GM18511 (cell line): Measurements from ENCODE around the gene ABCB9.

Experiments used
- ATAC-seq: cut with Tn5 transposase; IDR thresholded peaks from one replicate; pipeline ENCODE4 v1.9.1; 2021; ENCODE audit warnings: mild to moderate bottlenecking, moderate library complexity; ENCODE audit not compliant: unreplicated experiment

ABCB9 gene

GRCh38 chr12:122982963-122983788 lies 16.9 kb upstream of the ABCB9 start:
- ATAC-seq, result no peak

- ATAC-seq, result no peak
Observed at GRCh38 chr12:122982477-122982815, 16.2 kb upstream of the ABCB9 start.

GRCh38 chr12:122981587-122982476 lies 15.6 kb upstream of the ABCB9 start:
- ATAC-seq, result no peak

GRCh38 chr12:122981036-122981471 lies 14.8 kb upstream of the ABCB9 start:
- ATAC-seq, result peak; percentile 23

- ATAC-seq, result peak; percentile 71
Observed at GRCh38 chr12:122980183-122981035, 14.1 kb upstream of the ABCB9 start, which contains the start of gene ARL6IP4. ARL6IP4 (plus strand) TSS chr12:122980681; CDS start chr12:122981140, 459 bp downstream.

- ATAC-seq, result no peak
Observed at GRCh38 chr12:122979908-122980182, 13.6 kb upstream of the ABCB9 start.

GRCh38 chr12:122979001-122979907 lies 13.0 kb upstream of the ABCB9 start:
- no peak for ATAC-seq

GRCh38 chr12:122978507-122978955 lies 12.3 kb upstream of the ABCB9 start:
- no peak for ATAC-seq

GRCh38 chr12:122977655-122978392 lies 11.6 kb upstream of the ABCB9 start:
- no peak for ATAC-seq

- no peak for ATAC-seq
Observed at GRCh38 chr12:122977153-122977552, 10.9 kb upstream of the ABCB9 start.

GRCh38 chr12:122976648-122976975 lies 10.3 kb upstream of the ABCB9 start:
- ATAC-seq, result no peak

GRCh38 chr12:122975790-122976647 lies 9.8 kb upstream of the ABCB9 start:
- no peak for ATAC-seq

GRCh38 chr12:122974892-122975789 lies 8.9 kb upstream of the ABCB9 start, which contains the start of gene OGFOD2:
OGFOD2 (plus strand) TSS chr12:122975244; CDS start chr12:122975252, 8 bp downstream.
- peak; percentile 80 for ATAC-seq

GRCh38 chr12:122974274-122974891 lies 8.1 kb upstream of the ABCB9 start:
- peak; percentile 86 for ATAC-seq

GRCh38 chr12:122969676-122970075 lies 3.4 kb upstream of the ABCB9 start:
- ATAC-seq, result no peak

- ATAC-seq, result no peak
Observed at GRCh38 chr12:122968104-122968503, 1.8 kb upstream of the ABCB9 start.
